ENCODE data around the gene FAM53A. TPM values are rescaled to one million over a fixed set of nuclear protein-coding genes. Genes with fewer than 3 reads are reported as not detected.
"Not testable (repeated sequence)": the region's sequence is repeated elsewhere in the genome, so short reads cannot be mapped to it uniquely, and the experiment has no call there.

Gene FAM53A
- total RNA-seq, 1 donor from 2014 or later, result 1.9 TPM

DNA sequence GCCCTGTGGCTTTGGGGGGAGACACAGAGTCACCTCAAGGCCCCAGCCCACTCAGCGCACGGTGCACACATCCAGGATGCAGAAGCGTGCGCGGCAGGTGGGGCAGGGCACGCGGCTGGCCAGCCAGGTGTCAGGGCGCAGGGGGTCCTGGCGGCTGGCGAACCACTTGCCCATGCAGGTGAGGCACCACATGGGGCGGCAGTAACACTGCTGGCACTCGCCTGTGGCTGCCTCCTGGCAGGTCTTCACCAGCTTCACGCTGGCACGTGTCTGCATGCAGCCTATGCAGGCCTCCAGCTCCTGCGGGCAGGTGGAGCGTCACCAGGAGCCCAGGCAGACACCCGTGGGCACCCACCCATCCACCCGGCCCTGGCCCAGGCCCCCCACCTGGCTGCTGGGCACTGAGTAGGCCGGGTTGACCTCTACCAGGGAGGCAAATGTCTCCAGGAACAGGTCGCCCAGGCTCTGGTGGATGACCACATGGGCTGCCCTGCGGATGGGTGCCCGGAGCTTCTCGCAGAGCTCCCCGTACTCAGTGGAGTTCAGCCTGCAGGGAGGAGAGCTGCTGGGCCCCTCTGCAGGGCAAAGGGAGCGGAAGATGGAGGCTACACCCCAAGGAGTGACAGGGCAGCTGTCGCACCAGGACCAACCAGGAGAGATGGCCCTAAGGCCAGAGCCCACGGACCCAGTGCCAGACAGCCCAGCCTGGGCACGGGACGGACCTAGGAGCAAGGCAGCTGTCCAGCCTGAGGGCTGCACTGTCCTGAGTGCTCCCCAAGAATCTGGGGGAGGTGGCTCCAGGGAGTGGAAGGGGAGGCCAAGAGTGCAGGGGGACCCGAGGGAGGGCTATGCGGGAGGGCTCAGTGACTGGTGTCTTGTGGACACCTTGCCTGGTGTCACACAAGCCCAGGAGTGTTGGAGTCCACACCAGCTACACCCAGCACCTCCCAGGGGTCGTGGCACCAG lies 33.3 kb upstream of the FAM53A start:
- intact Hi-C loops (cut with micrococcal nuclease), result no loop called here

DNA sequence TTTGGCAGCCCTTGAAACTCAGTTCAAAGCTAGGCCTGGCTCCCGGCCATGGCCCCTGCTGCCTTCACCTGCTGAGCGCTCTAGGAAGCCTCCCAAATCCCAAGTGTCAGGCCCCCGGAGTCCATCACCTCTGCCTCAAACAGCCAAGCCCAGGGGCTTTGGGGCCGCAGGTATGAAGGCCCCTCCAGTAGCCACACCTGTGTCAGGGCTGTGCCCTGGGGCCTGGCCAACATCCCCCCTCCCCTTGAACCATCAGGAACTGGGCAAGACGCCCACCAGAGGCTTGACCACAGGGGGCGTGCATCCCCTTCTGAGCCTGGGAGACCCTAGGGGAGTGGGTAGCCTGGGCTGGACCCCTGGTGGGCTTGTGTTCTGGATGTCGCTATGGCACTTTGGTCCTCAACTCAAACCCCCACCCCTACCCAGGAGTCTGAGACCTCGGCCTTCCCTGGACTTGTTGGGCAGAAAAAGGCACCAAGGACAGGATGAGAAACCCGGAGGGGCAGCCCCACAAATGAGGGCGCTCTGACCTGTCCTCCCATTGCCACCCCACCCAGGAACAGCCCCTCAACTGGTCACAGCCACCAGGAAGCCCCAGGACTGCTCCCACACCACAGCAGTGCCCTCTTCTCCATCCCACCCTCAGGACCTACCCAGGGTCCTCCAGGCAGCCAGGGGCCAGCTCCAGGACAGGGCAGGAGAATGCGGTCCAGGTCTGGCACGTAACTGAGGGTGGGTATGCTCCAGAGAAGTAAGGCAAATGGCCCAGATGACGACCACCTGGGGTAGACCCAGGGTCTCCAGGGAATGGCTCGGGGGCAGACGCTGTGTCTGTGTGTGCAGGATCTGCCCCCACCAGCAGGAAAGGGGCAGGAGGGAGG lies 32.2 kb upstream of the FAM53A start:
- intact Hi-C loops (cut with micrococcal nuclease), result no loop called here

DNA sequence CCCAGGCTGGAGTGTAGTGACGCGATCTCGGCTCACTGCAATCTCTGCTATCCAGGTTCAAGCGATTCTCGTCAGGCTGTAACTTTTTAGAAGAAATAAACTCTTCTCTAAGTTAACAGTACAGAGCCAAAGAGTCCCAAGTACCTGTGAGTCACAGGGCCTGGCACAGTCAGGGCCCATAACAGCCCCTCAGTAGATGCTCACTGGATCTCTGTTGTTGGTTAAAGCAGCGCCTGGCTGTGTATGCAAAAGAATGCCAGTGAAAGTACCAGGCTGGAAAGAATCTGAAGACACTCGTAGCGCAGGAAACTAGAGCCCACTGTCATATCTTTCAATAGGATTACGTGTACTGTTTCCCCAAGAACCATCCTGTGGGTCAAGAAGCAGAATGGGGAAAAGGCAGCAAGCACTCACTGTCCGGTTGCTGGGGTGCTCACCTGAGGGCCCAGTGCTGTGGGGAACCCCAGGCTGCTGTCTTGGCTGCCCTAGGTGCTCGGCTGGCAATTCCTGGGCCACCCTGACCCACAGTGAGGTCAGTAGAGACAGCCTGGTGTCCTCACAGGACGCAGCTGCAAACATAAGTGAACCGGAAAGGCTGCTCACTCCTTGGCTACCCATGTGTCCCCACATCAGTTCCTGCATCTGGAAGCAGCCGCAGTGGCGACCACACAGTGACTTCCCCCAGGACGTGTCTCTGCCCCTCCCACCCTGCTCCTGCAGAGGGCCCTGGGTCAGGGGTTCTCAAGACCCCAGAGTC lies 31.1 kb upstream of the FAM53A start:
- intact Hi-C loops (cut with micrococcal nuclease), result no loop called here

DNA sequence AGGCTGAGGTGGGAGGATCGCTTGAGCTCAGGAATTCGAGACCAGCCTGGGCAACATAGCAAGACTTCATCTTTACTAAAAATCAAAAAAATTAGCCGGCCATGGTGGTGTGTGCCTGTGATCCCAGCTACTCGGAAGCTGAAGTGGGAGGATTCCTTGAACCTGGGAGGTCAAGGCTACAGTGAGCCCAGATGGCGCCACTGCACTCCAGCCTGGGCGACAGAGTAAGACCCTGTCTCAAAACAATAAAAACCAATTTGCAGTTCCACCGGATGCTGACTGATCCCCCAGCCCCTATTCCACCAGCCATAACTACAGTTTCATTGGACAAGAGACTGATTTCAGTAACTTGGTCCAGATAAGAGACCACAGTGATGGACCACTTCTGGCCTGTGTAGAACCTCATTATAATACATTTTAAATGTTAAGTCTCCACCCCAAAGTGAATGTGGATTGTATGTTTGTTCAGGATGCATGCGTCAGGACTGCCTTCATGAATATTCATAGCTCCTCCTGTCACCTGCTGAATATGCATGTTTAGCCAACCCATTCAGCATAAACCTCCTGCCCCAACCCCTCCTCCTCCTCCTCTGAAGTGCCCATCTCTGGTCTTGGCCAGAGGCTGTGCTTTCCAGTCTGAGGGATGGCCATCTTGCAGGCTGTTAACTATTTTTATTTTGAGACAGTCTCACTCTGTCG lies 30.3 kb upstream of the FAM53A start:
- intact Hi-C loops (cut with micrococcal nuclease), result loop anchor here (5.0 kb wide), 2 partner anchors 467 to 1248 kb away; partner anchors contain the start of genes CTBP1, GRK4 and NOP14

DNA sequence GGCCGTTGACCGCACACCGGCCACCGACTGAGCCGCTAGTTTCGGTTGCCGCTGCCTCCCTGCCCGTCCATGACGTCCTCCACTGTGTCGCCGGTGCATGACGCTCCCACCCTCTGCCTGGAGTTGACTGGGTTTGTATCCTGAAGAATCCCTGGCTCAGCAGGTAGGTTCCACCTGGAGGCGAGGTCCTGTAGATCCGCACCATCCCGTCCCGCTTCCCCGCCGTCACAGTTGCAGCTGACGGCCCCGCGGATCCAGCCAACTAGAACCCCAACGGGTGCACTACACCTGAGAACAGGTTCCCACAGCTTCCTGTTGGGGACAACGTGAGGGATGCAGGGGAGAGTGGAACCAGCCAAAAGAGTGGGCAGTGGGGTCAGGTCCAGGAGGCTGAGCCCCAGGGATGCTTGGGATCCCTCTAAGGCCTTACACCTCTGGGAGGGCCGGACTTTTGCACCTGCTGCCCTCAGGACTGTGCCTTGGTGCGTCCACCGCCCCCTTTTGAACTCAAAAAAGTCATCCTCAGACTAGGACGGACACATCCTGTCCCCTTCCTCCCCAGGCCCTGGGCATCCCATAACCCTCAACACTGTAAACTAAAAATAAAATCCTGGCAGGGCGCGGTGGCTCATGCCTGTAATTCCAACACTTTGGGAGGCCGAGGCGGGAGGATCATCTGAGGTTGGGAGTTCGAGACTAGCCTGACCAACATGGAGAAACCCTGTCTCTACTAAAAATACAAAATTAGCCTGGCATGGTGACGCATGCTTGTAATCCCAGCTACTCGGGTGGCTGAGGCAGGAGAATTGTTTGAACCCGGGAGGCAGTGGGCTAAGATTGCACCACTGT lies 29.1 kb upstream of the FAM53A start:
- intact Hi-C loops (cut with micrococcal nuclease), result loop anchor here (2.0 to 5.0 kb wide), 6 partner anchors 296 to 1249 kb away; partner anchors contain the start of genes CTBP1, FGFRL1, GRK4 and MXD4

DNA sequence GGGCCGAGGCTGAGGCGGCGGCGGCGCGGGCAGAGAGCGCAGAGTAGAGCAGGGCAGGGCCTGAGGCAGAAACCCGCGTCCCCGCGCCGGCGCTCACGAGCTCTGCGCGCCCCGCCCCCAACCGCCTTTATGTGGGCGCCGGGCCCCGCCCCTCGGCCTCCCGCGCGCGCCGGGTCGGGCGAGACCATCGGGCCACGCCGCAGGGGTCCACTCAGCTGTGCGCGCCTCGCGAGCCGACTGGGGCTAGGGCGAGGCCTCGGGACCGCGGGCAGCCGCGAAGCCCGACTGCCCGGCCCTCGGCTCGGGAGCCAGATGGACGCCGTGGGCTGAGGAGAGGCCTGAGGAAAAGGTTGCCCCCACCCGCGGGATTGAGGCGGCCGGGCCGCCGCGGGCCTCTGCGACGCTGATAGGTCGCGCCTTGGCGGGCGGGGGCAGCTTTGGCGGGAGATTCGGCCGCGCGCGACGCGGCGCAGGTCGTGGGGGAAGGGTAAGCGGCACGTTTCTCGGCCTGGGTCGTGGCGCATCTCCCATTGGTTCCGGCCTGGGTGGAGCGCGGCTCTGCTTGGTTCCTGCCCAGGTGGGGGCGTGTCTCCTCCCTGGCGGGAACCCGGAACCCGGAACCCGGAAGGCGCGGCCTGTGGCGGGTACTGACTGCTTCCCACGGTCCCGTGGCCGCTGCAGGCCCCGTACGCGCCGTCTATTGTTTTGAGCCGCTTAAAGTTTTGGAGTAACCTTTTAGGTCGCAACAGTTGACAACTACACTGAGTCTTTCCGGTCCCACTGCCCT lies 28.3 kb upstream of the FAM53A start, which contains the start of gene SLBP:
Gene SLBP, minus strand, starts transcription at position 104 of the 787 bp plus-strand sequence. CDS start 131 bp downstream, outside the sequence.
- intact Hi-C loops (cut with micrococcal nuclease), result loop anchor here (1.0 to 5.0 kb wide), 14 partner anchors 9 to 1250 kb away; partner anchors contain the start of genes CTBP1, FAM193A, FAM53A and FGFRL1

DNA sequence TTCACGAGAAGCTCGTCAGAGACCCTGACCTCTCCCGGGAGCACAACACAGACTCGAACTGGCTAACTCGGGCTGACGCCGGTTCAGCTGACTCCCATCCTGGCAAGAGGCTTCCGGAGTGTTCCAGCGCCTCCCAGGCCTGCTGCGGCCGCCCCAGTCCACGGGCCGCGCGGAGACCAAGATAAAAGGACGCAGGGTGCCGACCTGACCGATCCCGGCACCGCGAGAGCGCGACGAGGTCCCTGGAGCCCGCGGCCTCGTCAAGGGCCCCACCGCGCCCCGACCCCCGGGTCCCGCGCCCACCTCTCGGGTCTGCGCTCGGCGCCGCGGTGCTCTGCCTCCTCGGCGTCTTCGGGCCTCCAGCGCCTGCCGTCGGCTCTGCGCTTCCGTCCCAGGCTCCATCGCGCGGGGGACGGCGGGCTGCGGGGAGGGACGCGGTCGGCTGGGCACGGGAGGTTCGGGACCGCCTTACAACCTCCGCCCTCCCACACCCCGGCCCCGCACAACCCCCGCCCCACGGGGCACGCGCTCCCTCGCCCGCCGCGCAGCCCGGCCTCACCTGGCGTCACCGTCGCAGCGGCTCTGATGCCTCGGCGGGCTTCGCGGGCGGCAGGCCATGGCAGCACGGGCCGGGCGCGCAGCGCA lies 27.6 kb upstream of the FAM53A start:
- intact Hi-C loops (cut with micrococcal nuclease), result loop anchor here (1.0 to 5.0 kb wide), 15 partner anchors 10 to 1251 kb away; partner anchors contain the start of genes CTBP1, FAM193A, FAM53A and FGFRL1

DNA sequence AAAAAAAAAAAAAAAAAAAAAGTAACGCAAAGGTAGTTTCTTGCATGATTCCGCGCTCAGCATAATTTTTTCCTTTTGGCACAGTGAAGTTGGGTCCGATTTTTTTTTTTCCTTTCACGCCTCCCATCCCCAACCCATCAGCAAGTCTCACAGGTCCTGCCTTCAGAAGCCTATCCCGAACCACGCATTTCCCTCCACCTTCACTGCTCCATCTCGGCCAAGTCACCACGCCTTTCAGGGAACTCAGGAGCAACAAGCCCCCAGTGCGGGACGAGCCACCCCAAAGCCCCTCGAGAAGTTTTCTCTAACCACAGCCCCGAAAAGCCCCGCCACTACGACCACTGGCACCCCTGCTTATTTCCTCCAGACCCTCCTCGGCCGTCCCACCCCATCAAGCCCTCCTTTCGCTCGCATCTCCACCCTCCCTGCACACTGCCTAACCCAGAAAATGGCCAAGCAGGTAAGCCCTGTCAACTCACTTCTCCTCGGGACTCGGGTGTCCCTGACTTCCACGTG lies 27.0 kb upstream of the FAM53A start:
- intact Hi-C loops (cut with micrococcal nuclease), result loop anchor here (1.0 to 5.0 kb wide), 3 partner anchors 15 to 1251 kb away; partner anchors contain the start of genes CTBP1, GRK4 and NOP14

DNA sequence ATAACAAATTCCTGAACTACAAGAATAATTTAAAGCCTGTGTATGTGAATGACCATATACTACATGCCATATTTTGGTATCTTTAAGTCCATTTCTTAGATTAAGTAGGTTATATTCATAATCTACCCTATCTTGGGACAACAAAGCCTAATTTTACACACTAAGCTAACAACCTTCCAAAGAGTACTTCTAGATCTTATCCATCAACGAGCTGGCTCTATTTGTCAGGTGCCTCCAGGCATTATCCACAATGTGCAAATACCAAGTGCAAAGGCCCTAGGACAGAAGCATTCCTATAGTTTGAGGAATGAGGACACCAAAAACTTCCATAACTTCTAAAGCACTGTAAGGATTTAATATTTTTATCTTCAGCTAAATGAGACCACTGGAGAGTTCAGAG lies 24.5 kb upstream of the FAM53A start:
- intact Hi-C loops (cut with micrococcal nuclease), result no loop called here

DNA sequence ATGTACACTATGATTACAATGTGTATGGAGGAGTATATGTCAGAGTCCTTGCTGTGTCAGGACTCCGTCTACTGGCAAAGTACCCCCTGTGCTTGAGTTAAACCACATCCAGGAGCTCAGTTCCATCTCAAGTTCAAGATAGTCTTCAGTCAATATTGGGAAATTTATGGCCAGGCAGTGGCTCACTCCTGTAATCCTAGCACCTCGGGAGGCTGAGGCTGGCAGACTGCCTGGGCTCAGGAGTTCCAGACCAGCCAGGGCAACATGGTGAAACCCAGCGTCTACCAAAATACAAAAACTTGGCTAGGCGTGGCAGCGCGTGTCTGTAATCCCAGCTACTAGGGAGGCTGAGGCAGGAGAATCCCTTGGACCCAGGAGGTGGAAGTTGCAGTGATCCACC lies 22.2 kb upstream of the FAM53A start:
- intact Hi-C loops (cut with micrococcal nuclease), result no loop called here

DNA sequence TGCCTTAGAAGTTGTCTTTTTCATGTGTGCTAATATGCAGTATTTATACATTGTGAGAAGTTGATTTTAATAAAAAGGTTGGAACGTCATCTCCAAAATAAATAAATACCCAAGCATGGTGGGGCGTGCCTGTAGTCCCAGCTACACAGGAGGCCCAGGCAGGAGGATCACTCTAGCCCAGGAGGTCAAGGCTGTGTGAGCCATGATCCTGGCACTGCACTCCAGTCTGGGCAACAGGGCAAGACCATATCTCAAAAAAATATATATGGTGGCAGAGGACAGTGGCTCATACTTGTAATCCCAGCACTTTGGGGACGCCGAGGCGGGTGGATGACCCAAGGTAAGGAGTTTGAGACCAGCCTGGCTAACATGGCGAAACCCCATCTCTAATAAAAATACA lies 21.6 kb upstream of the FAM53A start:
- intact Hi-C loops (cut with micrococcal nuclease), result no loop called here

DNA sequence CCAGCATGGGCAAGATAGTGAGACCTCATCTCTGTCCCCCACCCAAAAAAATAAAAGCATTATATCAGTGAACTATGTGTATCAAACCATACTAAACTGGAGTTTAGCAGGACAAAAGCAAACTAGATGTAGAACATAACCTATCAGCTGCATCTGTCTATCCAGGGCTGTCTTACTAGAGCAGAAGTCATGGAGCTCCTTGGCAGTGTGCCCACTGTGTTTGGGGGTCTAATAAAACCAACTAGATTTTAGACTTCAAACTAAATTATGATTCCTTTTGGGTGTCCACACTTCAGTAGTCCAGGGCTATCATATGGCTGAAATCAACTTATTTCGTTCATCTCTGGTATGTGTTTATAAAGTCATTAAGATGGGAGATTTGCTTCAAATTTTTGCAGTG lies 19.8 kb upstream of the FAM53A start:
- intact Hi-C loops (cut with micrococcal nuclease), result no loop called here

DNA sequence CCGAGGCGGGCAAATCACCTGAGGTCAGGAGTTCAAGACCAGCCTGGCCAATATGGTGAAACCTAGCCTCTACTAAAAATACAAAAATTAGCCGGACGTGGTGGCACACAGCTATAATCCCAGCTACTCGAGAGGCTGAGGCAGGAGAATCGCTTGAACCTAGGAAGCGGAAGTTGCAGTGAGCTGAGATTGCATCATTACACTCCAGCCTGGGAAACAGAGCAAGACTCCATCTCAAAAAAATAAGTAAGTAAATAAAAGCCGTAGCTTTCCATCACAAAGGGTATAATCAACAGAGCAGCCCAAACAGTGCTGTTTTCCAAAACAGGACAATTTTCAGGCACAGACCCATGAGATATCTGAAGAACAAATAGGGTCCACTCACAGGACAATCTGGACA lies 17.6 kb upstream of the FAM53A start:
- intact Hi-C loops (cut with micrococcal nuclease), result not testable (repeated sequence)

DNA sequence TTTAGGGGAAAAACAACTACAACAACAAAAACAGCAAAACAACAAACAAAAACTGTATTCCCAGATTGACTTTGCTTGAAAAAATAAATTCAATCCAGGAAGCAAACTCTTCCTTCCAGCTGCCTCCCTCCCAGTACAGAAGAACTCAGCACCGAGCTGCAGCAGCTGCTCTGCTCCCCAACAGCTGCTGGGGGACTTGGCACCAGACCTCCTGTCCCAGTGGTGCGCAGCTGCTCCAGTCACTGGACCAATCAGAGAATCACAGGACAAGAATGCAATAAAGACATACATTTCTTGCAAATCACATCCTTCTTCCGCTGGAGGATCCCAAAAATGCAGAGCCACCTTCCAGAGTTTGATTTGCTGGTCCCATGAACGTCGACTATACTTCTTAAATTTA lies 11.8 kb upstream of the FAM53A start:
- intact Hi-C loops (cut with micrococcal nuclease), result no loop called here

DNA sequence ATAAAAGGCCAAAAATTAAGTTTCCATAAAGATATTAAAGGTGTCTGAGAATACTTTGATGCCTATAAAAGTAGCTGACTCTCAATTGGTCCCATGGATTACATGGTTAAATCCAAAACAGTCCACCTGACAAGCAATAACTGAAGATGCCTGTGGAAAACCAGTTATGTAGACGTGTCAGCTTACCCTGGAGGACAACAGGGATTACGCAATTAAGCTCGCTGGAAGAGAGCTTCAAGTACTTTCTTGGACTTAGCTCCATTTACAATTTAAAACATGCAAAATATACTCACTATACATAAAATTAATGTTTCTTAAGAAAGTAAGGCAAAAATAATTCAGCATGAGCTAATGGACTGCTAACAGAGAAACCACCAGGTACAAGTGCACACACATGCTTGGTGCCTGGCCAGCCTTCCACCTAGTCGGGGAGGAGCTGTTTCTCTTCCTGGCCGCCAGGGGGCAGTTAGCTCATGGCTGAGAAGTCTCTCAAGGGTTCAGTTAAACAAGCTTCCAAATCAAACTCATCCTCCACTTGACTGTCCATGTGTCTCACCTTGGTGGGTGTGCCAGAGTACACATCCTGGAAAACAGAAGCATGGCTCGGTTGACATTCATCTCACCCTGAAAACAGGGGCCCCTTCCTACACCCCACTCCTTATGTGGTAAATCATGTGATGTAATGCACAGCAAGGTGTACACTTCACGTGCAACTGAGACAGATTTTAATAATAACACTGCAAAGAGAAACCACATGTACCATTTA lies 9.2 kb upstream of the FAM53A start:
- intact Hi-C loops (cut with micrococcal nuclease), result loop anchor here (1.0 to 2.0 kb wide), 5 partner anchors 9 to 549 kb away; partner anchors contain the start of genes FAM53A, HAUS3, POLN and SLBP

DNA sequence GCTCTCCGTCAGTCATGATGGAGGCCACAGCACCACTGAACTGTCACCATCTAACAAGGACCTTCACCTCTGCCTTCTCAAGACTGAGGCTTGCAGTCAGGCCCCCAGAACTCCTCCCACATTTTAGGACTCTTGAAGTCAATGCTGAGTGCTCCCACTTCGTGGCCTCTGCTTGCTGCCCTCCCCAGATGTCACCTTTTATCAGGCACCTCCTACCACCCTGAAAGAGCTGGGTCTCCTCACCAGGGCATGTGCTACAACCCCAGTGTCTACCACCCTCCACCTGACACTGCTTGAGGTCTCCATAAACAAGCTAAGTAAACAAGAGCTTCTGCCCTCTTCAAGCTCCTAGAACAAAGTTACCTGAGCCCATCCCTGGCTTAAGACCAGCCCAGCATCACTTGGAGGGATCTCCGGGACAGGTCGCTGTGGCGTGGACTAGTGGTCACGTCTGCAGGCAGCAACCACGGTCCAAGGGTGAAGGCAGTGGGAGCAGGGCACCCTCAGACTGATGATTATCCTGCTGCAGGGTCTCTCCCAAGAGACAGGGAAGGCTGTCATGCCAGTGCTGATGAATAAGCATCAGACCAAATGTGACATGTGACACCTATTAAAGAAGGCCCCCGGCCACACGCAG lies 7.7 kb upstream of the FAM53A start:
- intact Hi-C loops (cut with micrococcal nuclease), result loop anchor here (2.0 kb wide), 1 partner anchor 551 kb away; the partner anchor contains the start of genes HAUS3 and POLN
